DMS153 (cell line): ENCODE results near the gene DNAJC1.
"Not testable (repeated sequence)": the region's sequence is repeated elsewhere in the genome, so short reads cannot be mapped to it uniquely, and the experiment has no call there.

Source experiments
- DNase-seq: peaks from one replicate; lab custom pipeline; 2025; lab: John Stamatoyannopoulos, UW

Gene DNAJC1, protein sequence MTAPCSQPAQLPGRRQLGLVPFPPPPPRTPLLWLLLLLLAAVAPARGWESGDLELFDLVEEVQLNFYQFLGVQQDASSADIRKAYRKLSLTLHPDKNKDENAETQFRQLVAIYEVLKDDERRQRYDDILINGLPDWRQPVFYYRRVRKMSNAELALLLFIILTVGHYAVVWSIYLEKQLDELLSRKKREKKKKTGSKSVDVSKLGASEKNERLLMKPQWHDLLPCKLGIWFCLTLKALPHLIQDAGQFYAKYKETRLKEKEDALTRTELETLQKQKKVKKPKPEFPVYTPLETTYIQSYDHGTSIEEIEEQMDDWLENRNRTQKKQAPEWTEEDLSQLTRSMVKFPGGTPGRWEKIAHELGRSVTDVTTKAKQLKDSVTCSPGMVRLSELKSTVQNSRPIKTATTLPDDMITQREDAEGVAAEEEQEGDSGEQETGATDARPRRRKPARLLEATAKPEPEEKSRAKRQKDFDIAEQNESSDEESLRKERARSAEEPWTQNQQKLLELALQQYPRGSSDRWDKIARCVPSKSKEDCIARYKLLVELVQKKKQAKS

DNA sequence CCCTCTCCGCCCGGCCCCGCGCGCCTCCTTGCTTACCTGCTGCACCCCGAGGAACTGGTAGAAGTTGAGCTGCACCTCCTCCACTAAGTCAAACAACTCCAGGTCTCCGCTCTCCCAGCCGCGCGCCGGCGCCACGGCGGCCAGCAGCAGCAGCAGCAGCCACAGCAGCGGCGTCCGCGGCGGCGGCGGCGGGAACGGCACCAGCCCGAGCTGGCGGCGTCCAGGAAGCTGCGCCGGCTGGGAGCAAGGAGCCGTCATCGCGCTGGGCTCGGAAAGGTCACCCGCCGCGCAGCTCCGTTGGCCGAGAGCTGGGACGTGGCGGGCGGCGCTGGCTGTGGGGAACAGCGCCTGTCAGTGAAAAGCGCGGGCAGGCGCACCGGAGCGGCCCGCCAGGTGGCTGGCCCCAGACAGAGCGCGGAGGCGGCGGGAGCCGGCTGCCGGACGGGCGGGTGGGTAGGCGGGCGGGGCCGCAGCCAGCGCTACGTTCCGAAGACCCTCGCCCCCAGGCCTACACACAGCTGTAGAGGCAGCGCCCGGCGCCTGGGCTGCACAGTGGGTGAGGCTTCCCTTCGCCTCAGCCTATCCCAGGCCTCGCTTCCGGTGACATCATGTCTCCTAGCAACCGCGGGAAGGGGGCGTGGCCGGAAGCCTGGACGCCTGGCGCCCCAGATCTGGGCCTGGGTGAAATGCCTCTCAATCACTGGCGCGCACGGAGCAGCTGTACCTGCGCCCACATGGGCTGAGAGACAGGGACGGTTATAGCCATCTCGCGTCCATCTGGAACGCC is at the start of gene DNAJC1:
TSS of gene DNAJC1 (minus strand) at position 554 of the 787 bp plus-strand sequence. CDS start at position 258, 296 bp downstream.
- peak; percentile 84 for DNase-seq

DNA sequence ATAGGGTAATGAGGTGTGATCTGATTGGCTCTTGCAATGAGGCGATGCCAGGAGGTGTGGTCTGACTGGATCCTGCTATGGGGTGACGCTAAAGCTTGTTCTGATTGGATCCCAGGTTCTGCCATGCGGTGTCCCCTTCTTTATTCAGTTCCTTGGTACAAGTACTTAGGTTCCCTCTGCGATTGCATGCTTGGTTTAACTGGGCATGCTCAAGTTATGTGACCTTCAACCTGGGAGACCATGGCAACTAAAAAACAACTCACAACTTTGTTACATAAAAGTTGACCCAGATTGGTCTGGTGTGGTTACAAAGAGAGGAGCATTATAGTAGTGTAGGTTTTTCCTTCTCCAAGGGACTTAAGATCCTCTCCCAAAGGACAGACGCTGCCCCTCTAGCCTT is 49.5 kb upstream of the DNAJC1 start:
- no peak for DNase-seq

DNA sequence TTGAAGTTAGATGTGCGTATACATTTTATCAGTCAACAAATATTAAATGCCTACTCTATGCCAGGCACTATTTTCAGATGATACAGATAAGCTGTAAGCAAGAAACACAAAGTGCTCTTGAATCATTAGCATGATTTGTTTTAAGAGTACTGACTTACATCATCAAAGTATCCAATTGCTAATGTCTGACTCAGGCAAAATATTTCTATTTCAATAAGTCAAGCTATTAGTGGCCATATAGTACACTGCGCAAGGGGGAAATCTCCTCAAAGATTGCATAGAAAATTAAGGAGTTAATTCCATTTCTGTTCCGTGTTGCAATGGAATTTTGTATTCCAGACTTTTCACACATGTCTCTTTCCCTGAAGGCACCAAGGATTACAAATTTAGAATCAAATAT is 46.1 kb upstream of the DNAJC1 start:
- no peak for DNase-seq

DNA sequence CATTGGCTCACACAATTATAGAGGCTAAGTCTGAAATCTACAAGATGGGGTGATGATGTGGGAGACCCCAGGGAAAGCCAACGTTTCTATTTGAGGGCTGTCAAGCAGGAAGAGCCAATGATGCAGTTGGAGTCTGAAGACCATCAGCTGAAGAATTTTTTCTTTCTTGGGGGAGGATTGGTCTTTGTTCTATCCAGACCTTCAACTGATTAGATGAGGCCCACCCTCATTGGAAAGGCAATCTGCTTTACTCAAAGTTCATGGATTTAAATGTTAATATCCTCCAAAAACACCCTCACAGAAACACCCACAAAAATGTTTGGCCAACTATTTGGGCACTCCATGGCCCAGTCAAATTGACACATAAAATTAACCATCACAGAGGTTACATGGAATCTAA is 44.3 kb upstream of the DNAJC1 start:
- DNase-seq: no peak

DNA sequence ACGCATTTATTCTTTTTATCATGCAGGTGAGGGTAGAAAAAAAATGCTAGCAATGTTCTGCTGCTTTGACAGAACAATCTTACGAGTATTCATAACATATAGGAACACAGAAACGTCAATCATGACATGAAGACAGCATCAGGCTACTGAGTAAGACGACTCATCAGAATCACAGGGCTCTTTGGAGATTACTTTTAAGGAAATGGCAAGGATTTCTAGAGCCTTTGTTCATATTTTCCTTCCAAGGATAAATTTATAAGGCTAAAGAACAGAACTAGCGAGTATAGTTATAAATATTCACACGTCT is 39.8 kb upstream of the DNAJC1 start:
- DNase-seq: no peak

DNA sequence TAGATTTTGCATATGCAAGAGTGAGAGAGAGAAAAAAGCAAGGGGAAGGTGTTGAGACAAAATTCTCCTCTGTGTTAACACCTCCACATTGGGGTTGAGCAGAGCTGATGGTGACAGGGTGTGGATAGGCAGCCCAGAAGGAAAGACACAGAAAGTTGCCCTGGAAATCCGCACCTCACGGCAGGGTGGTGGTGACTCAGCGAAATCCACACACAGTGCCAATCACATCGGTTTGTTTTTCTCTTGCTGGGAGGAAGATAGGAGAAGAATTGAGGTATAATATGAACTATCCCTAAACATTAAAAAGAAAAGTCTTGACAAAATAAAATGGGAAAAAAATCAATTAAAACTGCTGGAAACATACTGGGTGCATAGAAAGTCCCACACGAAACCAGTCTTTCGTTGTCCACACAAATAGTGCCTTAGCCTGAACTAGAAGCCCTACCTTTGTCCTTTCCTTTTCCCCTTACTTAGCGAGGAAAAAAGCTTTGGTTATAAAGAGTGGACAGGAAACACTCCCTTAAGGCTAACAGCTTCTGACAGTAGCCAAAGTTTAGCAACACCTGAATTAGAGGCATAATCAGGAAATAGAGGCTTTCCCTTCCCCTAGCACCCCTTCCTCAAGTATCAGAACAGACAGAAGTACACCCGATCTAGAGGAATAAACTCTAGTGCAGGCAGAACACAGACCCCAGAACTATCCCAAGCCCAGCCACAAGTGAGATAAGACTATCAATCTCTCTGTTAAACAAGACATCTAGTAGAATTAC is 39.2 kb upstream of the DNAJC1 start:
- DNase-seq: no peak

DNA sequence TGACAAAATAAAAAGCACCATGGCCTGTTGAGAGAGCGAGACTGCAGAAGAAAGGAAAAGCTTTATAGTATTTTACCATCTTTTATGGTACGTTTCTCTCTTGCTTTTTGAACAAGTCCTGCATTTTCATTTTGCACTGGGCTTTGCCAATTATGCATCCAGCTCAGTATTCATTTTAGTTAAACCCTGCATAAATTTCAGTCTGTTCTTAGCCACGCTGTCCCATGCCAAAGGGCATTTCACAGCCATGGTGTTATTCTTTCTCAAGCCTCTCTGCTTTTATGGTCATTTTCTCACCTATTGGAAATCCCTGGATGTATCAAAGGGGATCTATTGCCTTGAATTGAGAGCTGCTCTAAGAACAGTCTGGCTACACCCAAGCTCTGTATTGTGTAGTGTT is 30.8 kb upstream of the DNAJC1 start:
- no peak for DNase-seq

DNA sequence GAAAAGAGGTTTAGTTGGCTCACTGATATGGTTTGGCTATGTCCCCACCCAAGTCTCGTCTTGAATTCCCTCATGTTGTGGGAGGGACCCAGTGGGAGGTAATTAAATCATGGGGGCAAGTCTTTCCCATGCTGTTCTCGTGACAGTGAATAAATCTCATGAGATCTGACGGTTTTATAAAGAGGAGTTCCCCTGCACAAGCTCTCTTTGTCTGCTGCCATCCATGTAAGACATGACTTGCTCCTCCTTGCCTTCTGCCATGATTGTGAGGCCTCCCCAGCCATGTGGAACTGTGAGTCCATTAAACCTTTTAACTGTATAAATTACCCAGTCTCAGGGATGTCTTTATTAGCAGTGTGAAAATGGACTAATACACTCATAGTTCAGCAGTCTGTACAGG is 28.7 kb upstream of the DNAJC1 start:
- DNase-seq: not testable (repeated sequence)

DNA sequence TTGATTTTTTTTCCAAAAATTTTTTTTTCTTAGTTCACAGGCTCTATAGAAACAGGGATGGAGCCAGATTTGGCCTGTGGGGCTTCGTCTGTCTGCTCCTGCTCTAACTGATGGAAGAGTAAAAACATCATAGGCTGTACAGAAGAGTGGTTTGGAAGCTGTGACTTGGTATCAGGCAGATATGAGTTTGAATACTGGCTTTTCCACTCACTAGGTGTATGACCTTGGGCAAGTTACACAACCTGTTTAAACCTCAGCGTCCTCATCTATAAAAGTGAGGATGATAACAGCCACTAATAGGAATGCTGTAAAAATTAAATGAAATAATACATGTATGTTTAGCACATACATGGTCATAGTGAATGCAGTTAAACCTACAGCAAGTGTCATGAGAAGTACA is 26.9 kb upstream of the DNAJC1 start:
- DNase-seq: no peak

DNA sequence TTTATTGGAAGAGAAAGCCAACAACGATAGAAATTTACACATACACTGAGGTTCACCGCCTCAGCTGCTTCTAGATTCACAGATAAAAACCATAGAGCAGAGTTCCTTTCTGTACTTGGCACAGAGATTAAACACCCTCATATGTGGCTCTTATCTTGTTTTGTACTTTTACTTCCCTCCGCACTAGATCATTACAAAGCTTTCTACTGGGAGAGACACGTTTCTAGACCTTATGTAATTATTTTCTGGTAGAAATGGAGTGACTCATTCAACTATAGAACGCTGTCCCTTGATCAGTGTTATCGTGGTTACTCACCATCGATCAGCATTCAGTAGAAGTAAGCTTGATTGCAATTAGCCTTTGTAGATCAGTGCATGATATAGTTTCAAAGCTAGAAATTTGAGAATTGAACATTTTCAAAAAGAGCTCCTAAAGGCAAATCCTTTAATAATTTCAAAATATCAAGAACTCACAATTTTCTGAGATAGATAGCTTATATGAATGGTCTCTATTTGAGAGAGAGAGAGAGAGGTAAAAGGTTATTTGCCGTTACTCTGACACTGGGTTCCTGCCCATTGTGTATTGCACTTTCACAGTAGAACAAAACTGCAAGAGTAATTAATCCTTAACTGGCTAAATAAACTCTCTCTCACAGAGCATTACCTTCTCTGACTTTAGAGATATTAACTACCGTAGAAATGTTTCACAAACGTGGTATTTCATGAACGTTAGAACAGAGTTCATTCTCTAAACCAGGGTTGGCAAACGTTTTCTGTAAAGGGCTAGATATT is 26.1 kb upstream of the DNAJC1 start:
- DNase-seq: no peak

DNA sequence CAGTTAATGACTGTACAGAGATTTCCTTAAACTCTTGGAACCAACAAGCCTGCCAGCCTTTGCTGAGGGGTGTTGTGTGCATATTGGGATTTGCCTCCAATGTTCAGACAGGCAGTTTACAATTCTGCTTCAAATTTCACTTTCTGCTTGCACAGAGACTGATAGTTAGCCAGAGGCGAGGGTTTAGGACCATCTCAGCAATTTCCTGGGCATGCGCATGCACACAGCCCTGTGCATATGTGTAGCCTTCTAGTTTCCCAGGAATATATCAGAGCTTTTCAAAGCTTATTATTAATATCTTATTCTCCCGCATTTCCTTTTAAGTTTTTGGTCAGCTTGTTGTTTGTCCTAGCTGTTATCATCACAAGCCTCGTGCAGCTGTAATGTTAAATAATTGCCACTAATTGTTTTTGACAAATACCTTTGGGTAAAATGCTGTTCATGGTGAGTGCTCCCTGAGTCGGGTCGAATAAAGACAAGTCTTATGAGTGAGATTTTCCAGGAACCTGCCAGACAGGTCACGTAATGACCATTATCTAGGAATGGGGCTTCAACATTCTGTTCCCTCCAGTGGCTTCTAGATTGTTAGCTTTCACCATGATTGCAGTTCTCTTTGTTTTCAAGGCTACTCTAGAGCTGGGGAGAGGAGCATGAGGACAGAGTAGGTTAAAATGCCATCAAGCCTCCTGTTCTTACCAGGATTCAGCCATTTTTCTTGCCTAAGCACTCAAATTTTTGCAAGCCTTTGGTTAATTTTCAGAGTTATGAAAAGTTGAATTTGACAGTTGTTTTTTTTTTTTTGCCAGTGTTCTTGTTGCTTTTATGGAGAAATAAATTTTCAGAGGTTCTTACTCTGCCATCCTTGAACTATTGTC is 24.1 kb upstream of the DNAJC1 start:
- DNase-seq: no peak

DNA sequence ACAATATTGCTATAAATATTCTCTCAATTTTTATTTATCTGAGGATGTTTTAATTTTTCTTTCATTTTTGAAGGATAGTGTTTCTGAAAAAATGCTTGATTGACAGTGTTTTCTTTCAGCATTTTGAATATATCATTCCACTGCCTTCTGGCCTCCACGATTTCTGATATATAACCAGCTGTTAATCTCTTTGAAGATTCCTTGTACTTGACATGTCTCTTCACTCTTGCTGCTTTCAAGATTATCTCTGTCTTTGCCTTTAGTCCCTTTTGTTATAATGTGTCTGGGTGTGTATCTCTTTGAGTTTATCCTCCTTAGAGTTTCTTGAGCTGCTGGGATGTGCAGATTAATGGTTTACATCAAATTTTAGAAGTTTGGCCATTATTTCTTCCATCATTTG is 22.8 kb upstream of the DNAJC1 start:
- no peak for DNase-seq

DNA sequence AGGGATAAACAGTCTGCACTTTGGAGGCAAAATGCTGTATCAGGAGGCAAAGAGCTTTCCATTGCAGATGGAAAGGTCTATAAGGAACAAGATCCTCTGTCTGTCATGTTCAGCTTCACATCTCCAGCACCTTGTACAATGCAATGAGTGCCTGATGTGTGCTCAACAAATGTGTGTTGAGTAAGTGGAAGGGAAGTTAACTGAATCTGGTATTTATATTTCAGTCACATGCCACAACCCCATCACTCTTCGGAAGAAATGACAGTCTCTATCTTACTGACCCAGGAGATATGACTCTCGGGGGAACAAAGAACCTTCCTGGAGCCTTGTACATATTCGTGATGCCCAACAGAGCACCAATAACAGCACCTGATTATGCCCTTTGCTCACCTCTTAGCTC is 20.0 kb upstream of the DNAJC1 start:
- DNase-seq: no peak

DNA sequence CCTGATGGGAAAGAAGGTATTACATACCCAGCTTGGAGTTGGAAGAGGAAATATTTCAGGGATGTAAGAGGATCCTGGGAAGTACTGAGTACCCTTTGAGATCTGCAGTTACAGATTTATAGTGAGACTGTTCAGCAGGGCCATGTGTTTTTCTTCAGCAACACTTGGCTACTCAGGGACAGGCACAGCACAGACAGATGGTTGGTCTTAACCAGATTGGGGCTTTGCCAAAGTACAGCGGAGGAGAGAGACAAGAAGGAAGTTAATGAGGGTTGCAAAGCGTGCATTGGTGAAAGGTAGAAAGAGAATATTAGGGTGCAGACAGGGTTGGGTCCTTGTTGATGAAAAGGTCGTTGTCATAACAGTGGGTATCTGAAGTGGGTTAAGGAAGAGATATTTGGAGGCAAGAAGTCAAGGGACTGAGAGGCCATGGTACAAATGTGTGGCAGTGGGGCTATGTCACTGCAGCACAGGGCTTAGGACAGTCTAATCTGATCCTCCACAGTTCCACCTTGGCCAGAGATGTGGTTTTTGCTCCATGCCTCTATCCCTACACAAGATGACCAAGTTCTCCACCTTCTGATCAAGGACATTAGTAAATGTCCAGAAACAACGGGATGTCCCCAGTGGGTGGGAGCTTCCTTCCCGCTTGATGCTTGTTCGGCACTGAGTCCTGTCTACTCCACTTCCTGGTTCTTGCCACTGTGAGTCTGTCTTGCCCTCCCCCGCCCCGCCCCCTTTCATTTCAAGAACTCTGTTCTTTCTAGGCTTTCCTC is 18.9 kb upstream of the DNAJC1 start:
- DNase-seq: no peak

DNA sequence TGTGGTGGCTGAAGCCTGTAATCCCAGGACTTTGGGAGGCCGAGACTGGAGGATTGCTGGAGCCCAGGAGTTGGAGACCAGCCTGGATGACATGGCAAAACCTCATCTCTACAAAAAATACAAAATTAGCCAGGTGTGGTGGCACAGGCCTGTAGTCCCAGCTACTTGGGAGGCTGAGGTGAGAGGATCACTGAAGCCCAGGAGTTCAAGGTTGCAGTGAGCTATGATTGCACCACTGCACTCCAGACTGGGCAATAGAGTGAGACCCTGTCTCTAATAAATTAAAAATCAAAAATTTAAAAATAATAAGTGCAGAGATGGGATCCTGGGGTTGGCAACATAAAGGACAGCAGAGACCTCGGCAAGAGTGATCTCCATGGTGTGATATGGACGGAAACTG is 17.6 kb upstream of the DNAJC1 start:
- DNase-seq: not testable (repeated sequence)

DNA sequence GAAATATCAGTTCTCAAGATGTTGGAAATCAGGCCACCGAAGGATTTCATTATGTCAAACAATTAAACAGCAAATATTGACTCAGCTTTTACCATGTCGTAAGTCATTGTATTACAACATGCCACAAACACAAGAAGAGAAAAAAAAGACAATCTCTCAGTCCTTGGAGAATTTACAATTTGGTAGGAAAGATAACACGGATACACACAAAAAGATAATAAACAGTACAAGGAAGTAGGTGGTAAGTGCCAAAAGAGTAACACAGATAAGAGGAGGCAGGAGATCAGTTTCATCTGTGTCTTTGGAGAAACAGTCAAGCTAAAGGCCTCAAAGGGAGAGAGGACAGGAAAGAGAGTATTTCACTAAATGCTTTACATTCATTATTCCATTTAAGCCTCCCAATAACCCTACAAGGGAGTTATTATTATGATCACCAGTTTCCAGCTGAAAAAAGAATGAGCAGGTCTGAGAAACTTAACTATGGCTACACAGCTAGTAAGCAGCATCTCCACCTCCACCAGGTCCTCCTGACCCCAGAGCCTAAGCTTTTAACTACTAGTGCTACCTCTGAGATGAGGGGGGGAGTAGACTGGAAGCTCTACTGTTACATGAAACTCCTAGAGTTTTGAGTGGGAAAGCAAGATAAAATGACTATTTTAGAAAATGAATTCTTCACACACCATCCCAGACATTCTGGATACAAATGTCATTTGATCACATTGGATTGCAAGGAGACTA is 13.9 kb upstream of the DNAJC1 start:
- no peak for DNase-seq

DNA sequence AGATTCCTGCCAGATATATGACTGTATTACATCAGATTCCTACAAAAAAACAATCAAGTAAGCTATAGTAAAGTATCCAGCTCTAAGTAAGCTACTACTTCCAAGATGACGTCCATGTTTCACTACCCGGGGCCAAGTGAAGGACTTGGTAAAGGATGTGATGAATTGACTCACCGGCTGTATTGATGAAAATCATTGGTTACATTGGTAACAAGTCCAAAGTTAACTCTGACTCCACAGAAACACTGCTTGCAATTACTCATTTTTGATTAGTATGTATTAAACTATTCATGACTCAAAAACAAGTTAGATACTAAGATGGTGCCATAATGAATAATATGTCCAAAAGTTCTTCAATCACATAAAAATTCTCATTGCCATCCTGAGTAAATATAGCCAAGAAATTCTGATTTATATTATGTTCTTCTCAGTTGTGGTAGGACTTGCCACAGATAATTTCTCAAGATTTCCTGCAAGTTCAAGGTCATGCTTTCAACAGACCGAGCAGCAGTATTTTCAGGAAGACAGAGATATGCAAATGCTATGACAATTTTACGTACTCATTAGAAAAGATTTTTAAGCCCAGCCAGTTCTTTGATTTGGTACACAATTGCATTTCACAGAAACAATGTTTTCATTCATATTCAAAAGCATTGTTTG is 12.6 kb upstream of the DNAJC1 start:
- no peak for DNase-seq

DNA sequence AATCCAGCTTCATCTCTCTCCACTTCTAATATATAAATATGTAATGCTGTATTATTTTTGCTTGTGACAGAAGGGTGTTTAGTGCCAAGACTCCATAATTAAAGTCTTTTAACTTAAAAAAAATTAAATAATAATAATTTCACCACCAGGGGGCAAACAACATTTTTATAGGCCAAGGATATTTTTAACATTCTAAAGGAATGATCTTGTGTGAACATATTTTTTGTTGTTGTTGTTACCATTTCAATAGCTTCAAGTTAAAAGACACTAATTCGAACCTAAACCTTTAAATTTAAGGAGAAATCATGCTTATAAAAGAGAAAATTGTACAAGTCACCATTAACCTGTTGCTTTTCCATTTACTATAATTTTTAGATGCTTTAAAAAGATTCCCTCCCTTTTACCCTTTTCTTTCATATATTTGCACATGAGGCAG is 7.5 kb upstream of the DNAJC1 start:
- no peak for DNase-seq

DNA sequence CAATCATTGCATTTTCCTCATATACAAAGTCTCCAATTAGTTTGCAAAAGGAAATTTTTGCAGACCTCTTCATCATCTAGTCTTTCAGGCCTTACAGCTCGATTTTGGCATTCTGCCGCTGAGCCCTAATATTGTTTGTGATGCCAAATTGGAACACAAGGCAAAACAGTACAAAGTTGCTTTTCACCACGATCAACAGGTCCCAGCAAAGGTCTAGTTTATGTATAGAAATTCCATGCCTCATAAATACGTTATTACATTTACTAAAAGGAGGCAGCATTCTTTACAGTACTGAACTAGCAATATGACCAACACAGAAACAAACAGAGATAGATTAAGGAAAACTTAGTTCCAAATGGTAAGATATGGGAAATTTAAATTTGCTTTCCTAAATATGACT is 7.0 kb upstream of the DNAJC1 start:
- DNase-seq: no peak
